Cardiac muscle cell (in vitro differentiated cells and primary cell): ENCODE results near the gene RNF150. TPM values are rescaled to one million over a fixed set of nuclear protein-coding genes. Genes with fewer than 3 reads are reported as not detected.
A peak's percentile ranks its signal among the peaks of the same experiment; 100 is the strongest.

Source experiments
- DNase-seq, 2 donors: peaks; one replicate each; pipeline versions ENCODE4 v3.0.0 to v3.0.0-alpha.2; 2010 to 2017; ENCODE audit warnings: low read depth in 1 of 2, low spot score in 1 of 2
- H3K27ac ChIP-seq: fragments of 200-600 bp; sonication (generic); 2 replicates; pipeline ENCODE4 v1.5.1; 2016
- H3K27me3 ChIP-seq: fragments of 200-600 bp; sonication (generic); 2 replicates; pipeline ENCODE4 v1.6.0; 2016; ENCODE audit warnings: control low read depth
- H3K36me3 ChIP-seq: fragments of 200-600 bp; sonication (generic); 2 replicates; pipeline ENCODE4 v1.5.1; 2016; ENCODE audit warnings: control low read depth
- H3K4me1 ChIP-seq: fragments of 200-600 bp; sonication (generic); 2 replicates; pipeline ENCODE4 v1.8.1; 2017; ENCODE audit warnings: low read depth, mild to moderate bottlenecking, mixed run types
- H3K4me3 ChIP-seq: fragments of 200-600 bp; sonication (generic); 2 replicates; pipeline ENCODE4 v1.5.1; 2016; ENCODE audit warnings: mild to moderate bottlenecking
- H3K9me3 ChIP-seq: fragments of 200-600 bp; sonication (generic); 2 replicates; pipeline ENCODE4 v1.5.1; 2017; ENCODE audit warnings: low read depth, mild to moderate bottlenecking, control low read depth
- CTCF ChIP-seq: IDR thresholded peaks from 2 replicates; pipeline ENCODE4 v1.5.1; 2012; ENCODE audit warnings: low read depth, mild to moderate bottlenecking, low read length
- polyA plus RNA-seq: library from polyadenylated mRNA; unstranded; fragments of >200 nt; fragmentation: Nextera tagmentation; extraction: Ambion mirVana; gene quantifications from 2 replicates; pipeline ENCODE4 v1.2.1, GENCODE V29; 2016
- total RNA-seq: library from RNA; depleted of rRNA; stranded (reverse); fragments of >200 nt; gene quantifications from 2 replicates; pipeline ENCODE4 v1.2.3, GENCODE V29; 2016

Gene RNF150
- total and polyA plus RNA-seq, 2 experiments from 2014 or later: 20.1 to 57.4 TPM

- Histone ChIP-seq H3K9me3 (no peaks in the 10 kb centered on the region), H3K4me3 (no peak overlapping the region)
These were observed 208.4 kb downstream of the RNF150 start for GRCh38 chr4:140924761-140925392.

GRCh38 chr4:140906993-140907962 is 226.0 kb downstream of the RNF150 start:
- H3K36me3 ChIP-seq: no peaks in the 10 kb centered on the region
- no peak overlapping the region for H3K27ac ChIP-seq
- peak in 1 of 2 donors; percentile 21 for DNase-seq
- H3K9me3 ChIP-seq: no peaks in the 10 kb centered on the region
- TF ChIP-seq CTCF: no peak
- peaks cover 10% of the 10 kb centered on the region for H3K4me1 ChIP-seq
- H3K4me3 ChIP-seq: no peak overlapping the region
- H3K27me3 ChIP-seq: no peaks in the 10 kb centered on the region

More at GRCh38 chr4:140924761-140925392, 208.4 kb downstream of the RNF150 start:
- no peak for DNase-seq
- no peaks in the 10 kb centered on the region for H3K27me3 ChIP-seq
- H3K36me3 ChIP-seq: no peaks in the 10 kb centered on the region
- H3K27ac ChIP-seq: peak overlapping the region; percentile 43
- TF ChIP-seq CTCF: no peak
- H3K4me1 ChIP-seq: peaks cover 10% of the 10 kb centered on the region

GRCh38 chr4:140904904-140905303 is 228.4 kb downstream of the RNF150 start:
- Histone ChIP-seq H3K4me1 (peaks cover 10% of the 10 kb centered on the region), H3K27ac (no peak overlapping the region), H3K36me3 (no peaks in the 10 kb centered on the region), H3K9me3 (no peaks in the 10 kb centered on the region), H3K4me3 (no peak overlapping the region), H3K27me3 (no peaks in the 10 kb centered on the region)
- TF ChIP-seq CTCF: no peak
- no peak for DNase-seq

GRCh38 chr4:140903522-140904475 is 229.5 kb downstream of the RNF150 start:
- no peaks in the 10 kb centered on the region for H3K9me3 ChIP-seq
- peaks cover 10% of the 10 kb centered on the region for H3K4me1 ChIP-seq
- TF ChIP-seq CTCF: no peak
- no peak overlapping the region for H3K27ac ChIP-seq
- no peak for DNase-seq
- no peaks in the 10 kb centered on the region for H3K27me3 ChIP-seq
- H3K36me3 ChIP-seq: no peaks in the 10 kb centered on the region
- no peak overlapping the region for H3K4me3 ChIP-seq

GRCh38 chr4:140901736-140902336 is 231.4 kb downstream of the RNF150 start:
- Histone ChIP-seq H3K4me3 (no peak overlapping the region), H3K4me1 (peaks cover 1% of the 10 kb centered on the region), H3K27me3 (no peaks in the 10 kb centered on the region), H3K9me3 (no peaks in the 10 kb centered on the region), H3K27ac (no peak overlapping the region), H3K36me3 (no peaks in the 10 kb centered on the region)
- TF ChIP-seq CTCF: no peak
- DNase-seq: no peak
